Stromal cell of bone marrow (primary cell): ENCODE data around the gene DNMT3A.
A peak's percentile ranks its signal among the peaks of the same experiment; 100 is the strongest.

Experiments
- DNase-seq: peaks from one replicate; pipeline ENCODE4 v3.0.0-alpha.2; 2012; ENCODE audit warnings: low read depth

Gene DNMT3A

GRCh38 chr2:25256488-25256875, 85.2 kb downstream of the DNMT3A start:
- DNase-seq: no peak

GRCh38 chr2:25255745-25256487, 85.8 kb downstream of the DNMT3A start:
- no peak for DNase-seq

- no peak for DNase-seq
These were observed 86.8 kb downstream of the DNMT3A start for GRCh38 chr2:25254961-25255360.

GRCh38 chr2:25253153-25253626, 88.5 kb downstream of the DNMT3A start:
- no peak for DNase-seq

- DNase-seq: peak; percentile 26
These were observed 89.2 kb downstream of the DNMT3A start for GRCh38 chr2:25252291-25253152.

- DNase-seq: no peak
These were observed 90.1 kb downstream of the DNMT3A start for GRCh38 chr2:25251422-25252273.

GRCh38 chr2:25251071-25251421, 90.7 kb downstream of the DNMT3A start:
- no peak for DNase-seq

GRCh38 chr2:25250331-25251070, 91.2 kb downstream of the DNMT3A start:
- no peak for DNase-seq

- DNase-seq: no peak
These were observed 91.9 kb downstream of the DNMT3A start for GRCh38 chr2:25249785-25250184.

GRCh38 chr2:25247792-25248512, 93.8 kb downstream of the DNMT3A start:
- no peak for DNase-seq

- no peak for DNase-seq
These were observed 95.0 kb downstream of the DNMT3A start for GRCh38 chr2:25246558-25247290.

GRCh38 chr2:25246001-25246400, 95.7 kb downstream of the DNMT3A start:
- DNase-seq: no peak

GRCh38 chr2:25245141-25245540, 96.6 kb downstream of the DNMT3A start:
- DNase-seq: no peak

GRCh38 chr2:25243995-25244394, 97.7 kb downstream of the DNMT3A start:
- DNase-seq: no peak

GRCh38 chr2:25241452-25241851, 100.3 kb downstream of the DNMT3A start:
- DNase-seq: no peak

GRCh38 chr2:25240636-25241035, 101.1 kb downstream of the DNMT3A start:
- no peak for DNase-seq

GRCh38 chr2:25238920-25239319, 102.8 kb downstream of the DNMT3A start:
- DNase-seq: no peak

- no peak for DNase-seq
These were observed 104.0 kb downstream of the DNMT3A start for GRCh38 chr2:25237764-25238163.

GRCh38 chr2:25236736-25237135, 105.0 kb downstream of the DNMT3A start:
- no peak for DNase-seq

GRCh38 chr2:25234738-25235137, 107.0 kb downstream of the DNMT3A start:
- no peak for DNase-seq
